ENCODE results near the gene TLR9.

Gene TLR9

GRCh38 chr3:52246728-52247408 is 21.4 kb upstream of the TLR9 start:
- DNase-seq: no peak

- no peak for DNase-seq
Observed at GRCh38 chr3:52246264-52246620, 20.8 kb upstream of the TLR9 start.

- peak; percentile 63 for DNase-seq
Observed at GRCh38 chr3:52245322-52246263, 20.1 kb upstream of the TLR9 start, which contains the start of gene PPM1M. TSS of gene PPM1M (plus strand) at chr3:52245759. CDS start at chr3:52245825, 66 bp downstream.

DNA sequence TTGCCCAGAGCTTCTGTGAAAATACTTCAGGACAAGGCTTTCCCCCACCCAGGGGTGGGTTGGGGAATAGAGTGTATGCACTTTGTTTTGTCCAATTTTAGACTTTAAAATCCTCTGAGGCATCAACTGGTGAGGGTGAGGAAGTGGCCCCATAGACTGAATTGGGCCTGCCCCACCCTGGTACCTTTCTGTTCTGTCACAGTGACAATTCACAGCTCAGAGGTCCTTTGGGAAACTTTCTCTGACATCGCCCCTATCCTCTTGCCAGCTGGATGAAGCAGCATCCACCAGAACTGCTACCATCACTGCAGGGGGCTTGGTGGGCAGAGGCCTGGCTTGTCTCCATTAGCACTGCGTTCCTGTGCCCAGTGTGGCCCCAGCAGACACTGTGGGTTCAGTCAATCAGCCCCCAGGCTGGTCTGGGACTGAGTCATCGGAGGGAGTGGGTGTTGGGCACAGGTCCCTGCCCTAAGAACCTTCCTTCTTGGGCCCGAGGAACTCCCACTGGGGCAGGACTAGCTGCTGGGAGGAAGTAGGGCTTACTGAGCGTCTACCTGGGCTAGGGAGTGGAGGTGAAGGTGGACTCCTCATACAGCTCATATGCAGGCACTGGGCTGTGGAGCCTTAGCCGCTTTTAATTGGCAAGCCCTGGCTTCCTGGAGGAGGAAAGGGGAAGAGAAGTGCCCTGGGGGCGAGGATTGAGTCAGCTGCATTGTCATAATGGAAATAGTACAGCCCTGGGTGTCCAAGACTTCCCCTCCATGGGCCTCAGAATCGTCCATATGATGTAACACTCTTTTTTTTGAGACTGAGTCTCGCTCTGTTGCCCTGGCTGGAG is 18.6 kb upstream of the TLR9 start:
- DNase-seq: peak; percentile 46

- DNase-seq: no peak
Observed at GRCh38 chr3:52242039-52242438, 16.6 kb upstream of the TLR9 start.

DNA sequence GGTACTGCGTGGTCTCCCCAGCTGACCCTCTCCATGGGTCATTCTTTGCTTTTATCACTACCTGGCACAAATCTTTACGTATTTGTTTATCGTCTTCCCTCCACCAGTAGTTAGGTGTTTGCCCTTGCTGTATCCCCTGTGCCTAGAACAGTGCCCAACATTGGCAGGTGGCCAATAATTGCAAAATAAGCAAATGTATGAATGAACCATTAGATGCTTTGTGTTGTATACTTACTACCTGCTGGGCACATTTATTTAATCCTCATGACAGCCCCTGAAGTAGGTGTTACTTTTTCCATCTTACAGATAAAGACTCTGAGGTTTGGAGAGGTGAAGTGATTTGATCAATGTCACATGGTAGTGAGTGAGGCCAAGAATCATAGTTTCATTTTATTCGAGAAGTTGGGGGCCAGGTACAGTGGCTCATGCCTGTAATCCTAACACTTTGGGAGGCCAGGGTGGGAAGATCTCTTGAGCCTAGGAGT is 15.5 kb upstream of the TLR9 start:
- DNase-seq: no peak

DNA sequence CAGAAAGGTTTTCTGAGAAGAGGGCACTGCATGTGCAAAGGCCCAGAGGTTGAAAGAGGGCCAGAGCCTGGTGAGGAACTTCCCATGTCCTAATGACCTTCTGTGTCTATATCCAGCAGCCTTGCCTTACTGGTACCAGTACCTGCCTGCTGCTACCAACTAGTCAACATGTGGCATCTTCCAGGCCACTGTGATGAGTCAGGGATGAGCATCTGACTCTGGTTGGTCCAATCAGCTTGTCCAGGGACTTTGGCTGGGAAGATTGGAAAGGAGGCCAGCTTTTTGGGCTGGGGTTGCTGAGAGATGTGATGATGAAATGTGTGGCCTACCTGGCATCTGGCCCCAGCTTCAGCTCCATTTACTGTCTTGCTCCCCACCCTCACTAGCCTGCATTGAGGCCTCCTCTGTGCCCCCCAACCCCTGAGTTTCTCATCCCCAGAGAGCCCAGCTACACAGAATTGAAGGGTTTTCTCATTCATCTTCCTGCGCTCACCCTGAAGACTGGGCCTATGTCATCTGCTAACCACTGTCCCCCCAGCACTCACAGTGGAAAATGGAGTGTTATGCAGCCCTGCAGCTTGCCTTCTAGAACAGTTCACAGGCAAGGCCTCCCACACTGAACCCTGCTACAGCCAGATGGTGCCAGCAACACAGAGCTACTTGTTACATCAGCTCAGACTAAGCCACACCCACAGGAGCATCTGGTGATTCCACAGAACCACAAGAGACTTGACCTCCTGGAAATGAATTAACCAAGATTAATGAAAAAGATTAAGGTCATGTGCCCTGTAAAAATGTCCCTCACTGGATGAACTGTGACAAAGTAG is 14.8 kb upstream of the TLR9 start:
- DNase-seq: peak; percentile 91

DNA sequence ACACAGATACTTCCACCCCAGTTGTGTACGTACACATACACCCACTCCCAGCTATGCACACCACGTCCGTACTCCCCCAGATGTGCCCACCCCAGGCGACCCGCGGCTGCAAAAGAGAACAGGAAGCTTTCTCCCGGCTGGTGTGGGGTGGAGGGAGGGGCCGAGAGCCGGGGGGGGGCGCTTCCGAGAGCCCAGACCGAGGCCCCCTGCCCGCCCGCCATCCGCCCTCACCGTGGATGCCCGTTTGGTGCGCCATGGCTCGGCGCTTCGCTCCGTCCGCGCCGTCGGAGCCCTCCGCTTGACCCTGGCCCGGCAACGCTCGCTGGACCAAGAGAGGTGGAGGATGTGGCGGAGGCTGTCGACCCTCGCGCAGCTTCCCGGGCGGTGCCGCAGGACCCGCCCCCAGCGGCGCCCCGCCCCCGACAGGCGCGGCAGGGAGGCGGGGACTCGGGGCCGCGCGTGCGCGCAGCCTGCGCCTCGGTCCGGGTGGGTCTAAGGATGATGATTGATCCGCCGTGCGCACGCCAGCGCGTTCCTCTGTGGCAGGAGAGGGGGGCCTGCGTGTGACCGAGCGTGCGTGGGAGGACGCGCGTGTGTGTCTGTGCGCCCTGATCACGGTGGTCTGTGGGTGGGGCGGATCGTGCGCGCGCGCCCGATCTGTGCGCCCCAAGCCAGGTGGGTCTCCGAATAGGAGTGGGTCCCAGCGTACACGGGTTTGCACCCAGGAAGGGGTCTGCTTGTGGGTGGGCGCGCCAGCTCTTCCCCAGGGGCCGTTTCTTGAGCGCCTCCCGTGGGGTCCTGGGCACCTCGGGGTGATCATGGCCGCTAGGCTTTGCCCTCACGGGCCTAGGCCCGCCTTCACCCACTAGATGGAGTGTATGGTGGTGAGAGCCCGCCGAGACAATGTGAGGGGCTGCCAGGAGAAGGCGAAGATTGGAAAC is 13.6 kb upstream of the TLR9 start, which contains the start of gene TWF2:
TSS of gene TWF2 (minus strand) at position 398 of the 941 bp plus-strand sequence. CDS start at position 256, 142 bp downstream.
- DNase-seq: peak; percentile 85

DNA sequence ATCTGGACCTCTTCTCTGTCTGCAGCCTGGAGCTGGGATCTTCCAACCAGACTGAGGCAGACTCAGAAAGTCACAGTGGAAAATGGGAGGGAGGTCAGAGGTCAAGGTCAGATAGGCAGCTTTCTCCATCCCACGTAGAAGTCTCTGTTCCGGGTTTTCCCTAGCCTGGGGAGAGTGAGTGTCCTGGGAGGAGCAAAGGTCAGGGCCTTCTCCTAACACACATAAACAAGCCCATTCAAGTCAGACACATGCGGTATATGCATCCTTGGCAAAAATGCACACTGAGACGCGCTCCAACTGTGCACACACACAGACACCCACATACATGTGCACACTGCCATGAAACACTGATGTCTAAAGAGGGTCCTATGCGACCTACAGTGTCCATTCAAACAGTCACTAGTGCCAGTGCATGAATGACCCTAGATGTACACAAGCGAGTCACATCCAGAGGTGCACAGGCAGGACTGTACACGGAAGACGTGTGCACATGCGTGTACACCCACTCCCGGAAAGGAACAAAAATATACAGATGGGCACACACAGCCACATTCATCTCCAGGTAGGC is 12.8 kb upstream of the TLR9 start:
- DNase-seq: no peak

DNA sequence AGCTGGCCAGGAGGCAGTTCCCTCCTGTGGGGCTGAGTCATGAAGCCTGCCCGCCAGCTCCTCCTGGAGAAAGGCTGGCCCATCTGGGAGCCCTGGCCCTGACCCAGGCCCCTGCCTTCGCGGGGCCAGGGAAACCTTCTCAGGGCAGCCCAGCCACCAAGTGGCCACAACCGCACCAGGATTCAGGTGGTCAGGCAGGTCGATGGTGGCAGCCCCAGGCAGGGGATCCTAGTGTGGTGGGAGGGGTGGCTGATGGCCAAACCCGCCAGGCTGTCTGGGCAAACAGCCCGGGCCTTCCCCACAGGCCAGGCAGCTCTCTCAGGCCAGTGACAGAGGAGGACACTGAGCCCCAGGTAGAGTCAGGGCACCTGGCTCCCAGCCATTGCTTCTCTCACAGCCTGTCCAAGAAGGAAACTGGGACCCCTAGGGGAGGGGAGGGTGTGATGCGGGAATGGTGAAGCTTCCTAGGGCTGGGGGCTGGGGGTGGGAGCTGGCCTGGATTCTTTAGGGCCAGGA is 12.3 kb upstream of the TLR9 start:
- peak; percentile 87 for DNase-seq

- no peak for DNase-seq
Observed at GRCh38 chr3:52237006-52237656, 11.7 kb upstream of the TLR9 start.

- DNase-seq: no peak
Observed at GRCh38 chr3:52236424-52236886, 11.0 kb upstream of the TLR9 start.

GRCh38 chr3:52234516-52235447 is 9.3 kb upstream of the TLR9 start:
- DNase-seq: no peak

DNA sequence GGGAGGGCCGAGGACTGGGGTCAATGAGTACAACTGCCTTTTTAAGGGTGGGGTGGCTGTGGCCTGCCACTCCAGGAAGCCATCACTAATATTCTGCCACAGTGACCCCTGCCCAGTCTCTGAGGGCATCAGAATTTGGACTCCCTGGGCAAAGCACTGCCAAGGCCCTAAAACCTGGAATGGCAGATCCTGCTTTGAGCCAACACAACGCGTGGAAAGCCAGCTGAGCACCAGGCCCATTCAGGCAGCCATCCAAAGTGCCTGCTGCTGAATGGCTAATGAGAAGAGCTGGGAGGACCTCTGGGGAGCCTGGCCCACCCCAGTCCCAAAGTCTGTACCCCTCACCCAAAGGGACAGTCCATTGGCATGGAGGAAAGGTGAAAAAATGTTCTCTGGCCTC is 8.5 kb upstream of the TLR9 start:
- no peak for DNase-seq

GRCh38 chr3:52233108-52233591 is 7.7 kb upstream of the TLR9 start:
- DNase-seq: no peak

DNA sequence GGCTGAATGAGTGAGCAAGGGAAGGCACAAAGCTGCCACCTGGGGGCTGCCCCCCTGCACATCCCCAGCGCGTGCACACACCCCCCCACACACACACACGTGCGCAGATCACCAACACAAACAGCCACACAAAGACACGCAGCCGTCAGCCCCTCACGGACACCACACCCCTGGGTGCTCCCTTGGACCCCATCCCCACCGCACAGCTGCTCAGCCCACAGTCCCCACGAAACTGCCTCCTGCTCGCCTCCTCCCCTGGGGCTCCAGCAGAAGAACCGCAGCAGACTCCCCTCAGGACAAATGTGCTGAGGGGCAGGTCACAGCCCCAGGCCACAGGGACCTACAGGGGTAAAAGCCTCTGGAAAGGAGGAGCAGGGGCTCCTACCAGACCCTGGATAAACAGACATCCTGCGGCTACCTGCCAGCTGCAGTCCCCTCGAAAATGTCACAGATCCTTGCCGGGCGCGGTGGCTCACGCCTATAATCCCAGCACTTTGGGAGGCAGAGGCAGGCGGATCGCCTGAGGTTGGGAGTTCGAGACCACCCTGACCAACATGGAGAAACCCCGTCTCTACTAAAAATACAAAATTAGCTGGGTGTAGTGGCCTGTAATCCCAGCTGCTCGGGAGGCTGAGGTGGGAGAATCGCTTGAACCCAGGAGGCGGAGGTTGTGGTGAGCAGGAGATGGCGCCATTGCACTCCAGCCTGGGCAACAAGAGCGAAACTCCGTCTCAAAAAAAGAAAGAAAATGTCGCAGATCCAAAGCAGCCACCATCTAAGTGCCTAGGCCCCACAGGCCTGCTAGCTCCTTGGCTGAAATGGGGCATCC is 7.0 kb upstream of the TLR9 start:
- no peak for DNase-seq

Data from fibroblast of skin of scalp (primary cell).